Measurements from ENCODE around the gene EMILIN2. TPM values are rescaled to one million over a fixed set of nuclear protein-coding genes. Genes with fewer than 3 reads are reported as not detected.
"Not testable (repeated sequence)": the region's sequence is repeated elsewhere in the genome, so short reads cannot be mapped to it uniquely, and the experiment has no call there.

EMILIN2 gene
- total and polyA plus RNA-seq, 8 donors: 2.0 to 120 (median 5.7) TPM

DNA sequence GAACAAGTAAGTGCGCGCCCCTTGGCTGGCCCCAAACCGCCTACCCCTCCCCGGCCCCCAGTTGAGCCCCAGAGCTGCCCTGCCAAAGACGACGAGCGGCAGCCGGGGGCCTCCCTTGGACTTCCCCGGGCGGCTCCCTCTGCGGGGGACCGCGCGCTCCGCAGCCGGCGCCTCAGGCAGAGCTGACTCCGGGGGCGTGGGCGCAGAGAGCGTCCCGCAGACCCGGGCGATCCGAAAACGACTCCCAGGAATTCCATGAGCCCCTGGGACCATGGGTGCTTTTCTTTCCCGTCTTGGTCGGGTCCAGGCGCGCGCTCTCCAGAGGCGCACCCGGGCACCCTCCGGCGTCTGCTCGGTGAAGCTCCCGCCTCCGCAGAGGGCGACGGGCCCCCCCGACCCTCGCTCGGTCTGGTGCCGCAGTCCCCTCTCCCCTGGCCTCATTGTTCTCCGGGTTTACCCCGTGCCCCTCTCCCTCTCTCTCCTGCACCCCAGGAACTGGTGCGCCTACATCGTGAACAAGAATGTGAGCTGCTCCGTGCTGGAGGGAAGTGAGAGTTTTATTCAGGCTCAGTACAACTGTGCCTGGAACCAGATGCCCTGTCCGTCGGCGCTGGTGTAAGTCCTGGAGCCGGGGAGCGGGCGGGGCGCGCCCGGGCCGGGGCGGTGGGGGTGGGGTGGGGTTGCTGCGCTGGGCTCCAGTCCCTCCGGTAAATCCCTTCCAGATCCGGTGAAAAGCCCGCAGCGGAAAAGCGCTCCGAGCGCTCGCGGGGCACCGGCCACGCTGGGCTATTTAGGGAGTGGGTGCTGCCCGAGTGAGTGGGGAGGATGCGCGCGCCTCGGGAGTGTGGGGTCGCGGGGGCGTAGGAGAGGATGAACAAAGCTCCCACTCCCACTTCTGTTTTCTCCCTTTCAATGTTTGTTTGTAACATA is 776 bp downstream of the EMILIN2 start:
- Histone ChIP-seq H3K27ac (peak overlapping the region; percentile 3 to 82 (median 71)), H3K4me3 (peak overlapping the region; percentile 46 to 61 (median 50)), H3K36me3 (no peaks in the 10 kb centered on the region), H3K4me1 (peaks cover 19 to 34% (median 24%) of the 10 kb centered on the region in 4 donors), H3K9me3 (no peaks in the 10 kb centered on the region), H3K27me3 (peaks cover 4 to 72% (median 35%) of the 10 kb centered on the region in 3 donors)
- DNase-seq: peak in 1 of 2 donors; percentile 66
- intact Hi-C loops (cut with DNase I; ENCODE audit: low total_unique reads): no loop called here
- WGBS, 5 donors: 1 to 2% (median 1%) methylated on average over 62 to 80 of the region's 80 CpGs
- TF ChIP-seq POLR2AphosphoS5 (IDR thresholded peaks at IDR 0.05) (no peak), EP300 (IDR thresholded peaks at IDR 0.05) (no peak), POLR2A (IDR thresholded peaks at IDR 0.05) (no peak)
- TF ChIP-seq, protein P1, sequence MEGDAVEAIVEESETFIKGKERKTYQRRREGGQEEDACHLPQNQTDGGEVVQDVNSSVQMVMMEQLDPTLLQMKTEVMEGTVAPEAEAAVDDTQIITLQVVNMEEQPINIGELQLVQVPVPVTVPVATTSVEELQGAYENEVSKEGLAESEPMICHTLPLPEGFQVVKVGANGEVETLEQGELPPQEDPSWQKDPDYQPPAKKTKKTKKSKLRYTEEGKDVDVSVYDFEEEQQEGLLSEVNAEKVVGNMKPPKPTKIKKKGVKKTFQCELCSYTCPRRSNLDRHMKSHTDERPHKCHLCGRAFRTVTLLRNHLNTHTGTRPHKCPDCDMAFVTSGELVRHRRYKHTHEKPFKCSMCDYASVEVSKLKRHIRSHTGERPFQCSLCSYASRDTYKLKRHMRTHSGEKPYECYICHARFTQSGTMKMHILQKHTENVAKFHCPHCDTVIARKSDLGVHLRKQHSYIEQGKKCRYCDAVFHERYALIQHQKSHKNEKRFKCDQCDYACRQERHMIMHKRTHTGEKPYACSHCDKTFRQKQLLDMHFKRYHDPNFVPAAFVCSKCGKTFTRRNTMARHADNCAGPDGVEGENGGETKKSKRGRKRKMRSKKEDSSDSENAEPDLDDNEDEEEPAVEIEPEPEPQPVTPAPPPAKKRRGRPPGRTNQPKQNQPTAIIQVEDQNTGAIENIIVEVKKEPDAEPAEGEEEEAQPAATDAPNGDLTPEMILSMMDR (IDR thresholded peaks at IDR 0.05): no peak

DNA sequence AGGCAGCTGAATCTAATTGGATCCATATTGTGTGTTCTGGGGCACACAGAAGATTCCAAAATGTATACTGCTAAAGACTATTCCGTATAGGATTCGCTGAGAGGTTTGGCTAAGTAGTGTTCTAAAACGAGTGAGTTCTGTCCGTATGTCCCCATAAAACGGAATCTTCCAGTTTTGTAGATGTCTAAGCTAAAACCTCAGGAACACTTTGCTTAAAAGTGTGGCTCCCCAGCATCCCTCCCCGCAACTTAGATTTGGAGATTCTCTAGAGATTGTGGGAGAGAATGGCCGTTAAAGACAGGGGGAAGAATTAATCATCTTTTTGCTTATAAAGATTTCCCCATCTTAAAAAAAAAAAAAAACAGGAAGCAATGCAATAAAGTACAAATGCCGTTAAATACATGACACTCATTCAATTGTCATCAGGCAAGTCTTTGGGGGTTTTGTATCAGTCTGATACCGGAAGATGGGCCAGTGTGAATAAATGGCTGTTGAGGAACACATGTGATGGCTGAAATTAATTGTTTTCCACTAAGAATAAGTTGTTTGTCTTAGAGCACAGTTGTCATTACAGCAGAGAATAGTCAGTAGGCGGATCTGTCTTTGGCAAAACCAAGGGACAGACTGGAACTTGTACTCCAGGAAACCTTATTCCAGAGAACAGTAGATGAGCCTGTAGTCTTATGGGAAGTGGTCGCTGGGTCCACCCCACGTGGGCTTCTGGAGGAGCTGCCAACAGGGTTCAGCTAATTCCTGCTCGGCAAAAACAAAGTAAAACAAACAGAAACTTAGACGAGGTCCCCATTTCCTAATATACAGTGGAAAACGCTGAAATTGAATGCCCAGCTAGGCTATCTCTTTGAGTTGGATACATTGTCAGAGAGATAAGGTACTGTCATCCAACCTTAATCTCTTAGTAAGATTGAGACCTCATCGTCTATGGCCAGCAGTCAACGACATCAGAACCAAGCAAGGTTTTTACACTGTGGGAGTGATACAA is 1.7 kb downstream of the EMILIN2 start:
- peaks cover 4 to 72% (median 35%) of the 10 kb centered on the region in 3 donors for H3K27me3 ChIP-seq
- TF ChIP-seq EP300 (IDR thresholded peaks at IDR 0.05): no peak
- TF ChIP-seq POLR2A (IDR thresholded peaks at IDR 0.05): no peak
- TF ChIP-seq, protein P1 (IDR thresholded peaks at IDR 0.05): no peak
- no peak for TF ChIP-seq POLR2AphosphoS5 (IDR thresholded peaks at IDR 0.05)
- no peaks in the 10 kb centered on the region for H3K36me3 ChIP-seq
- DNase-seq: no peak
- peak overlapping the region; percentile 46 to 61 (median 50) for H3K4me3 ChIP-seq
- WGBS, 5 donors: 26 to 35% (median 29%) methylated on average over 17 of the region's 17 CpGs
- no peaks in the 10 kb centered on the region for H3K9me3 ChIP-seq
- intact Hi-C loops (cut with DNase I; ENCODE audit: low total_unique reads): no loop called here
- peak overlapping the region in 4 of 5 donors; percentile 67 to 82 (median 72) for H3K27ac ChIP-seq
- H3K4me1 ChIP-seq: peaks cover 19 to 34% (median 24%) of the 10 kb centered on the region in 4 donors

DNA sequence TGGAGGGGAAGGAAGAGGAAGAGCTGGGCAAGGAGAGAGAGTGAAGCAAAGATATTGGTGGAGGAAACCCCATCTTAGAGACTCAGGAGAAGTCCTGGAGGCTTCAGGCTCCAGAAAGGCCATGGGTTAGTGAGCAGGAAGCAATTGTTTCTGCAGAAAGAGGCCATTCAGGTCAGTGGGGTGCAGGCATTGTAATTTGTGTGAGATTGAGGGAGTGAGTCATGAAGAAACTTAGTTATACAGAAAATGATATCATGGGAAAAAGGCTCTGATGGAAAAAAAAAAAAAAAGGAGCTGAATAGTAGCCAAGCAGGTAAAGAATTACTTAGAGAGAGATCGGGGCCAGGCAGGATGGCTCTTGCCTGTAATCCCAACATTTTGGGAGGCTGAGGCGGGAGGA is 4.0 kb downstream of the EMILIN2 start:
- TF ChIP-seq EP300 (IDR thresholded peaks at IDR 0.05) (no peak), POLR2A (IDR thresholded peaks at IDR 0.05) (no peak)
- TF ChIP-seq, protein P1 (IDR thresholded peaks at IDR 0.05): no peak
- Histone ChIP-seq H3K9me3 (no peaks in the 10 kb centered on the region), H3K4me3 (no peak overlapping the region), H3K36me3 (no peaks in the 10 kb centered on the region), H3K27me3 (peaks cover 4 to 50% (median 30%) of the 10 kb centered on the region in 3 donors), H3K27ac (no peak overlapping the region), H3K4me1 (peaks cover 19 to 46% (median 26%) of the 10 kb centered on the region in 4 donors)
- WGBS, 5 donors: 76 to 85% (median 84%) methylated on average over 2 of the region's 2 CpGs
- intact Hi-C loops (cut with DNase I; ENCODE audit: low total_unique reads): no loop called here
- DNase-seq: no peak

- no peak overlapping the region for H3K27ac ChIP-seq
- H3K27me3 ChIP-seq: peaks cover 4 to 40% (median 20%) of the 10 kb centered on the region in 3 donors
- peaks cover 12 to 42% (median 20%) of the 10 kb centered on the region in 4 donors for H3K4me1 ChIP-seq
- TF ChIP-seq POLR2AphosphoS5 (IDR thresholded peaks at IDR 0.05): no peak
- TF ChIP-seq EP300 (IDR thresholded peaks at IDR 0.05): no peak
- TF ChIP-seq, protein P1 (IDR thresholded peaks at IDR 0.05): no peak
- no peaks in the 10 kb centered on the region for H3K9me3 ChIP-seq
- intact Hi-C loops (cut with DNase I; ENCODE audit: low total_unique reads): no loop called here
- H3K4me3 ChIP-seq: no peak overlapping the region
- WGBS, 5 donors: 88 to 93% (median 92%) methylated on average over 8 of the region's 8 CpGs
- H3K36me3 ChIP-seq: no peaks in the 10 kb centered on the region
- DNase-seq: no peak
Measured at GRCh38 chr18:2851771-2852170, 5.0 kb downstream of the EMILIN2 start.

GRCh38 chr18:2852460-2852859 is 5.7 kb downstream of the EMILIN2 start:
- WGBS, 5 donors: 88 to 92% (median 89%) methylated on average over 12 of the region's 12 CpGs
- H3K9me3 ChIP-seq; DNase-seq; H3K4me3 ChIP-seq; intact Hi-C loops (cut with DNase I; ENCODE audit: low total_unique reads); H3K36me3 ChIP-seq; H3K27ac ChIP-seq: not testable (repeated sequence)
- H3K4me1 ChIP-seq: peaks cover 5 to 35% (median 17%) of the 10 kb centered on the region in 4 donors
- H3K27me3 ChIP-seq: peaks cover 4 to 34% (median 15%) of the 10 kb centered on the region in 3 donors
